Breast epithelium (tissue), 4 donors: Measurements from ENCODE around the gene KDM4C. TPM values are rescaled to one million over a fixed set of nuclear protein-coding genes. Genes with fewer than 3 reads are reported as not detected.

Experiments used
- DNase-seq, 2 donors: peaks; one replicate each; pipeline ENCODE4 v3.0.0-alpha.2; 2019; ENCODE audit warnings: low spot score in 2 of 2
- H3K27ac ChIP-seq, 2 donors: fragments of 200-600 bp; sonication (generic) in 1 of 2; one replicate each; pipeline ENCODE4 v1.5.1; 2016 to 2019; ENCODE audit warnings: mild to moderate bottlenecking in 1 of 2
- H3K27me3 ChIP-seq, 2 donors: fragments of 200-600 bp; sonication (generic) in 1 of 2; one replicate each; pipeline versions ENCODE4 v1.5.1 to v1.6.0; 2017 to 2019; ENCODE audit warnings: control low read depth in 1 of 2, mild to moderate bottlenecking in 1 of 2
- H3K36me3 ChIP-seq: fragments of 200-600 bp; one replicate; pipeline ENCODE4 v1.5.1; 2019
- H3K4me1 ChIP-seq, 2 donors: fragments of 200-600 bp; sonication (generic); one replicate each; pipeline ENCODE4 v1.5.1; 2016 to 2019; ENCODE audit warnings: control low read depth in 1 of 2
- H3K4me3 ChIP-seq, 3 donors: fragments of 200-600 bp; sonication (generic); 1 replicate in 2 of 3; 2 replicates in 1 of 3; pipeline ENCODE4 v1.5.1; 2016 to 2019; ENCODE audit warnings: mild to moderate bottlenecking in 3 of 3, moderate library complexity in 2 of 3
- H3K9me3 ChIP-seq, 2 donors: fragments of 200-600 bp; sonication (generic) in 1 of 2; one replicate each; pipeline ENCODE4 v1.5.1; 2016 to 2019; ENCODE audit warnings: control low read depth in 1 of 2
- POLR2A ChIP-seq: fragments of 450-650 bp; IDR thresholded peaks from one replicate; pipeline ENCODE4 v1.6.1; 2016; ENCODE audit warnings: antibody characterized with exemption, mild to moderate bottlenecking, moderate library complexity
- POLR2AphosphoS5 ChIP-seq, 3 donors: sonication (generic); formaldehyde crosslinking; IDR thresholded peaks; one replicate each; pipeline ENCODE4 v1.6.1; 2017; ENCODE audit warnings: antibody characterized with exemption in 3 of 3
- intact Hi-C: fragments of 100-400 bp; cut with DNase I; formaldehyde crosslinking; loops from one replicate; pipeline ENCODE4 v1.15.1; 2023; ENCODE audit warnings: low total_unique reads
- total RNA-seq, 3 donors: library from RNA; depleted of rRNA; stranded (reverse); fragments of >200 nt; gene quantifications; one replicate each; pipeline ENCODE4 v1.1.0, GENCODE V29; 2016
- TF ChIP-seq, protein P1 (sequence below), 3 donors: fragments of 450-650 bp; IDR thresholded peaks; one replicate each; pipeline ENCODE4 v1.5.1; 2016 to 2017; ENCODE audit warnings: antibody characterized with exemption in 3 of 3, mild to moderate bottlenecking in 3 of 3, moderate library complexity in 3 of 3

KDM4C gene
- total RNA-seq, 3 donors from 2014 or later: 37.8 to 80.9 (median 60.0) TPM

DNA sequence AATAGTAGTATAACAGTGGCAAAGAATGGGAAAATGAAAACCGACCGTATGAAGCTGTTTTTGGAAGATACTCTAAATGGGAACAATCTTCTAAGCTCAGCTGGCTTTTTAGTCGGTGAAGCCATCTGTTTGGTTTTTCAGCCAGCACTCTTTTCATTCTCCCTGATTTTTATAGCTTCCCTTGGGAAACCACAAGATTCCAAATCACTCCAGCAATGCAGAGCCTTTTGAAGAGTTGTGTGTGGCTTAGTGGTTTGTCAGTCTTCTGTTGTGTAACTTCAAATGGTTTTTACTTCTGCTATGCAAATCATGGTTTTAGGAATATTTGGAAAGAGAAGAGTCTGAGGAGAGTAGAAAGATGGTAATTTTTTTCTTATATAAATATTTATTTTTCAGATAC lies 180.7 kb downstream of the KDM4C start:
- intact Hi-C loops: no loop called here
- no peak overlapping the region for H3K27ac ChIP-seq
- no peak for DNase-seq
- no peak for TF ChIP-seq POLR2AphosphoS5 (IDR thresholded peaks at IDR 0.05)
- no peak for TF ChIP-seq POLR2A
- TF ChIP-seq, protein P1, sequence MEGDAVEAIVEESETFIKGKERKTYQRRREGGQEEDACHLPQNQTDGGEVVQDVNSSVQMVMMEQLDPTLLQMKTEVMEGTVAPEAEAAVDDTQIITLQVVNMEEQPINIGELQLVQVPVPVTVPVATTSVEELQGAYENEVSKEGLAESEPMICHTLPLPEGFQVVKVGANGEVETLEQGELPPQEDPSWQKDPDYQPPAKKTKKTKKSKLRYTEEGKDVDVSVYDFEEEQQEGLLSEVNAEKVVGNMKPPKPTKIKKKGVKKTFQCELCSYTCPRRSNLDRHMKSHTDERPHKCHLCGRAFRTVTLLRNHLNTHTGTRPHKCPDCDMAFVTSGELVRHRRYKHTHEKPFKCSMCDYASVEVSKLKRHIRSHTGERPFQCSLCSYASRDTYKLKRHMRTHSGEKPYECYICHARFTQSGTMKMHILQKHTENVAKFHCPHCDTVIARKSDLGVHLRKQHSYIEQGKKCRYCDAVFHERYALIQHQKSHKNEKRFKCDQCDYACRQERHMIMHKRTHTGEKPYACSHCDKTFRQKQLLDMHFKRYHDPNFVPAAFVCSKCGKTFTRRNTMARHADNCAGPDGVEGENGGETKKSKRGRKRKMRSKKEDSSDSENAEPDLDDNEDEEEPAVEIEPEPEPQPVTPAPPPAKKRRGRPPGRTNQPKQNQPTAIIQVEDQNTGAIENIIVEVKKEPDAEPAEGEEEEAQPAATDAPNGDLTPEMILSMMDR (IDR thresholded peaks at IDR 0.05): no peak
- no peaks in the 10 kb centered on the region for H3K27me3 ChIP-seq
- no peak overlapping the region for H3K4me3 ChIP-seq
- H3K36me3 ChIP-seq: no peaks in the 10 kb centered on the region
- no peaks in the 10 kb centered on the region for H3K9me3 ChIP-seq
- H3K4me1 ChIP-seq: peaks cover 0 to 2% of the 10 kb centered on the region in 2 donors

- Histone ChIP-seq H3K4me3 (no peak overlapping the region), H3K36me3 (no peaks in the 10 kb centered on the region), H3K27ac (no peak overlapping the region), H3K4me1 (peaks cover 0 to 2% of the 10 kb centered on the region in 2 donors), H3K9me3 (no peaks in the 10 kb centered on the region), H3K27me3 (no peaks in the 10 kb centered on the region)
- intact Hi-C loops: no loop called here
- DNase-seq: no peak
- no peak for TF ChIP-seq POLR2A
- no peak for TF ChIP-seq POLR2AphosphoS5 (IDR thresholded peaks at IDR 0.05)
- TF ChIP-seq, protein P1 (IDR thresholded peaks at IDR 0.05): no peak
These were observed 181.1 kb downstream of the KDM4C start for GRCh38 chr9:6938873-6939272.

GRCh38 chr9:6941501-6941900 lies 183.7 kb downstream of the KDM4C start:
- Histone ChIP-seq H3K36me3 (no peaks in the 10 kb centered on the region), H3K4me1 (peaks cover 0 to 2% of the 10 kb centered on the region in 2 donors), H3K9me3 (no peaks in the 10 kb centered on the region), H3K27ac (no peak overlapping the region), H3K4me3 (no peak overlapping the region), H3K27me3 (no peaks in the 10 kb centered on the region)
- DNase-seq: no peak
- TF ChIP-seq, protein P1 (IDR thresholded peaks at IDR 0.05): no peak
- TF ChIP-seq POLR2AphosphoS5 (IDR thresholded peaks at IDR 0.05): no peak
- TF ChIP-seq POLR2A: no peak
- intact Hi-C loops: no loop called here

DNA sequence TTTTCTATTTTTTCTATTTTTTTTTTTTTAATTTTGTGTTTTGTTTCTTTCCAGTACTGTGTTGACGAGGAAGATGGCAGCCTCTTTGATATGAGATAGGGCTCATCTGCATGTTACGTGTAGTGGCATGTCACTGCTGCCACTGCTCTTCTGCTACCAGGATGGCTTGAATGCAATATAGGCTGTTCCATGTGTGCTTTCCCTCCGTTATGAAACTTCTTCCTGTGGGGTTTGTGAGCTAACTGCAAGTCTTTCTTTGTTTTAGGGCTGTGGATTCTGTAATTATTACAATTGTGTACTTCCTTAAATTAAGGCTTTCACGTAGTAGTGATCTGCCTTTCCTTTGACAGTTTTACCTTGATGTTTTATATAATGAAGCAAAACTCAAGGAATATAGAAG lies 184.6 kb downstream of the KDM4C start:
- H3K4me3 ChIP-seq: no peak overlapping the region
- no peaks in the 10 kb centered on the region for H3K9me3 ChIP-seq
- intact Hi-C loops: no loop called here
- DNase-seq: no peak
- no peaks in the 10 kb centered on the region for H3K27me3 ChIP-seq
- no peaks in the 10 kb centered on the region for H3K36me3 ChIP-seq
- TF ChIP-seq POLR2A (no peak), POLR2AphosphoS5 (IDR thresholded peaks at IDR 0.05) (no peak)
- TF ChIP-seq, protein P1 (IDR thresholded peaks at IDR 0.05): no peak
- peaks cover 0 to 2% of the 10 kb centered on the region in 2 donors for H3K4me1 ChIP-seq
- H3K27ac ChIP-seq: no peak overlapping the region

DNA sequence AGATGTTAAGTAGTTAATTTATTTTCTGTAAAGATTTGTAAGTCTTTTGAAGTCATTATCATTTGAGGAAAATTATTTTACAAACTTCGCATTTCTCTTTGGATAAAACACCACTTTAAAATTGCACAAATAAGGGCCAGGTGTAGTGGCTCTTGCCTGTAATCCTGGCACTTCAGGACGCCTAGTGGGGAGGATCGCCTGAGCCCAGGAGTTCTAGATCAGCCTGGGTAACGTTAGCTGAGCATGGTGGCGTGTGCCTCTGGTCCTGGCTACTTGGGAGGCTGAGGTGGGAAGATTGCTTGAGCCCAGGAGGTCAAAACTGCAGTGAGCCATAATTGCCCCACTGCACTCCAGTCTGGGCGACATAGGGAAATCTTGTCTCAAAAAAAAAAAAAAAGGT lies 185.5 kb downstream of the KDM4C start:
- H3K9me3 ChIP-seq: no peaks in the 10 kb centered on the region
- DNase-seq: no peak
- no peak for TF ChIP-seq POLR2A
- TF ChIP-seq, protein P1 (IDR thresholded peaks at IDR 0.05): no peak
- no peak for TF ChIP-seq POLR2AphosphoS5 (IDR thresholded peaks at IDR 0.05)
- peaks cover 0 to 2% of the 10 kb centered on the region in 2 donors for H3K4me1 ChIP-seq
- H3K27ac ChIP-seq: no peak overlapping the region
- H3K4me3 ChIP-seq: no peak overlapping the region
- no peaks in the 10 kb centered on the region for H3K36me3 ChIP-seq
- intact Hi-C loops: no loop called here
- no peaks in the 10 kb centered on the region for H3K27me3 ChIP-seq
